Liver (tissue), 3 donors: ENCODE results near the gene OLFML2A.

ENCODE experiments used
- CTCF ChIP-seq: fragments of 150-350 bp; IDR thresholded peaks from 2 replicates; pipeline ENCODE4 v1.5.1; 2017; ENCODE audit warnings: improper control_type of control experiment, low read depth, low read length; ENCODE audit not compliant: missing input control
- GABPA ChIP-seq, 2 donors: IDR thresholded peaks in 1 of 2; conservative IDR thresholded peaks in 1 of 2; 2 replicates each; pipeline ENCODE4 v1.6.1; 2016; ENCODE audit warnings: antibody characterized with exemption in 2 of 2, mild to moderate bottlenecking in 1 of 2, moderate library complexity in 1 of 2
- JUND ChIP-seq, 2 donors: IDR thresholded peaks; 2 replicates each; pipeline ENCODE4 v1.6.1; 2016; ENCODE audit warnings: antibody characterized with exemption in 2 of 2
- REST ChIP-seq: IDR thresholded peaks from 2 replicates; pipeline ENCODE4 v1.6.1; 2016; ENCODE audit warnings: antibody characterized with exemption, mild to moderate bottlenecking
- YY1 ChIP-seq: IDR thresholded peaks from 2 replicates; pipeline ENCODE4 v1.6.1; 2016; ENCODE audit warnings: antibody characterized with exemption, mild to moderate bottlenecking
- donor health status: healthy.
- donor health status: healthy.

- no peak for TF ChIP-seq YY1
- TF ChIP-seq CTCF, result no peak
- TF ChIP-seq GABPA (IDR thresholded peaks at IDR 0.05 in 1 of 2, conservative IDR thresholded peaks at IDR 0.05 in 1 of 2), result no peak
- no peak for TF ChIP-seq REST
- TF ChIP-seq JUND (IDR thresholded peaks at IDR 0.05), result no peak
Measured at GRCh38 chr9:124766815-124767554, 9.9 kb upstream of the OLFML2A start.
